Endothelial cell (in vitro differentiated cells): ENCODE data around the gene ADGRG1. TPM values are rescaled to one million over a fixed set of nuclear protein-coding genes. Genes with fewer than 3 reads are reported as not detected.
A peak's percentile ranks its signal among the peaks of the same experiment; 100 is the strongest.

ENCODE experiments used
- DNase-seq: peaks from one replicate; pipeline ENCODE4 v3.0.0; 2021; ENCODE audit warnings: low spot score
- H3K27ac Mint-ChIP-seq: one replicate; pipeline ENCODE4 v1.8.0; 2021; ENCODE audit warnings: mixed read lengths, inconsistent platforms; ENCODE audit not compliant: unreplicated experiment
- H3K27me3 Mint-ChIP-seq: one replicate; pipeline ENCODE4 v1.8.0; 2021; ENCODE audit warnings: mild to moderate bottlenecking, moderate library complexity, mixed read lengths, inconsistent platforms; ENCODE audit not compliant: unreplicated experiment
- H3K36me3 Mint-ChIP-seq: one replicate; pipeline ENCODE4 v1.8.0; 2021; ENCODE audit warnings: mild to moderate bottlenecking, low read depth, mixed read lengths, inconsistent platforms; ENCODE audit not compliant: unreplicated experiment
- H3K4me1 Mint-ChIP-seq: one replicate; pipeline ENCODE4 v1.8.0; 2021; ENCODE audit warnings: mild to moderate bottlenecking, mixed read lengths, inconsistent platforms; ENCODE audit not compliant: unreplicated experiment
- H3K4me3 Mint-ChIP-seq: one replicate; pipeline ENCODE4 v1.8.0; 2021; ENCODE audit warnings: mild to moderate bottlenecking, mixed read lengths, inconsistent platforms; ENCODE audit not compliant: unreplicated experiment
- H3K9me3 Mint-ChIP-seq: one replicate; pipeline ENCODE4 v1.8.0; 2021; ENCODE audit warnings: mixed read lengths, inconsistent platforms; ENCODE audit not compliant: unreplicated experiment
- total RNA-seq: library from RNA; stranded (reverse); fragmentation: NEBNext Ultra II Directional; extraction: Animal tissue kit (Norgen Biotek cat#: 25700); gene quantifications from one replicate; pipeline ENCODE4 v1.2.1, GENCODE V29; 2021; ENCODE audit not compliant: unreplicated experiment
- TF ChIP-seq, protein P1 (sequence below): fragments of 200-600 bp; sonication (generic); IDR thresholded peaks from one replicate; pipeline ENCODE4 v1.5.0; 2021; ENCODE audit warnings: antibody characterized with exemption; ENCODE audit not compliant: unreplicated experiment

ADGRG1 gene
- total RNA-seq, 1 donor from 2014 or later: 2.7 TPM

DNA sequence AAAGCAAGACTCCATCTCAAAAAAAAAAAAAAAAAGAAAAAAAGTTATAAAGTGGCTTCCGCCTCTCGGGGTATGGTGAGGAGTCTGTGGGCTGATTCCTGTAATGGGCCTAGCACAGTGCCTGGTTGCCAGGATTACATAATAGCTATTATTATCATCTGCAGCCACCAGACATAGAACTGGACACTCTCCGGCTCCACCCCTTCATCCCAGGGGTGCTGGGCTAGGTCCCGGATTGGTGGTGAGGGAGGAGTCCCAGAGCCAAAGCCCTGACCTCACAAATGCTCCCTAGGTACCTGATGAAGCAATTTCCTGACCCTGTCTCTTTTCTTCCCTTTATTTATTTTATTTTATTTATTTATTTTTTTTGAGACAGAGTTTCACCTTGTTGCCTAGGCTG is 11.6 kb upstream of the ADGRG1 start:
- Mint-ChIP-seq H3K4me1 (no peaks in the 10 kb centered on the region), H3K4me3 (no peak overlapping the region), H3K36me3 (no peaks in the 10 kb centered on the region), H3K27me3 (peaks cover 7% of the 10 kb centered on the region), H3K9me3 (no peaks in the 10 kb centered on the region), H3K27ac (no peak overlapping the region)
- DNase-seq: no peak
- TF ChIP-seq, protein P1, sequence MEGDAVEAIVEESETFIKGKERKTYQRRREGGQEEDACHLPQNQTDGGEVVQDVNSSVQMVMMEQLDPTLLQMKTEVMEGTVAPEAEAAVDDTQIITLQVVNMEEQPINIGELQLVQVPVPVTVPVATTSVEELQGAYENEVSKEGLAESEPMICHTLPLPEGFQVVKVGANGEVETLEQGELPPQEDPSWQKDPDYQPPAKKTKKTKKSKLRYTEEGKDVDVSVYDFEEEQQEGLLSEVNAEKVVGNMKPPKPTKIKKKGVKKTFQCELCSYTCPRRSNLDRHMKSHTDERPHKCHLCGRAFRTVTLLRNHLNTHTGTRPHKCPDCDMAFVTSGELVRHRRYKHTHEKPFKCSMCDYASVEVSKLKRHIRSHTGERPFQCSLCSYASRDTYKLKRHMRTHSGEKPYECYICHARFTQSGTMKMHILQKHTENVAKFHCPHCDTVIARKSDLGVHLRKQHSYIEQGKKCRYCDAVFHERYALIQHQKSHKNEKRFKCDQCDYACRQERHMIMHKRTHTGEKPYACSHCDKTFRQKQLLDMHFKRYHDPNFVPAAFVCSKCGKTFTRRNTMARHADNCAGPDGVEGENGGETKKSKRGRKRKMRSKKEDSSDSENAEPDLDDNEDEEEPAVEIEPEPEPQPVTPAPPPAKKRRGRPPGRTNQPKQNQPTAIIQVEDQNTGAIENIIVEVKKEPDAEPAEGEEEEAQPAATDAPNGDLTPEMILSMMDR: no peak

DNA sequence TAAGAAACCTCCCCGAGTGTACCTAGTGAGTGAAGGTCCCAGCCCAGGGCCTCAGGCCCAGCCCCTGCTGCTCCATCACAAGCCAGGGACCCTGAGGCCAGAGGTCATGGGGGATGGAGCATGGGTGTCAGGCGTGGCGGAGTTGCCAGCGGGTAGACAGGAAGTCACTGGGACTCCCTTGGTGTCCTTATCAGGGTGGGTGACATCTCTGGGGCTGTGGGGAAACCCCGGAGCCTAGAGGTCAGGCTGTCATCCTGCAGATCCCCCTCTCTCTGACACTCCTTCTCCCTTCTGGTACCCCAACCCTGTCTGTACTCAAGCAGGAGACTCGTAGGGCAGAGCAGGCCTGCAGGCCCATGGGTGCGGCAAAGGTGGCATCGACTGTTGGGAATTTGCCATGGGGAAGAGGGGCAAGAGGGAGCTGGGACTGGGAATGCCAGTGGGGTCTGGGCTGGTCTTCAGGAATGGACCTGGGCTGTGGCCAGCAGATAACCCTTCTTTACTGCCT is 10.8 kb upstream of the ADGRG1 start:
- H3K27me3 Mint-ChIP-seq: peaks cover 7% of the 10 kb centered on the region
- no peaks in the 10 kb centered on the region for H3K36me3 Mint-ChIP-seq
- no peak overlapping the region for H3K4me3 Mint-ChIP-seq
- H3K4me1 Mint-ChIP-seq: no peaks in the 10 kb centered on the region
- H3K9me3 Mint-ChIP-seq: no peaks in the 10 kb centered on the region
- no peak overlapping the region for H3K27ac Mint-ChIP-seq
- TF ChIP-seq, protein P1: no peak
- DNase-seq: no peak

DNA sequence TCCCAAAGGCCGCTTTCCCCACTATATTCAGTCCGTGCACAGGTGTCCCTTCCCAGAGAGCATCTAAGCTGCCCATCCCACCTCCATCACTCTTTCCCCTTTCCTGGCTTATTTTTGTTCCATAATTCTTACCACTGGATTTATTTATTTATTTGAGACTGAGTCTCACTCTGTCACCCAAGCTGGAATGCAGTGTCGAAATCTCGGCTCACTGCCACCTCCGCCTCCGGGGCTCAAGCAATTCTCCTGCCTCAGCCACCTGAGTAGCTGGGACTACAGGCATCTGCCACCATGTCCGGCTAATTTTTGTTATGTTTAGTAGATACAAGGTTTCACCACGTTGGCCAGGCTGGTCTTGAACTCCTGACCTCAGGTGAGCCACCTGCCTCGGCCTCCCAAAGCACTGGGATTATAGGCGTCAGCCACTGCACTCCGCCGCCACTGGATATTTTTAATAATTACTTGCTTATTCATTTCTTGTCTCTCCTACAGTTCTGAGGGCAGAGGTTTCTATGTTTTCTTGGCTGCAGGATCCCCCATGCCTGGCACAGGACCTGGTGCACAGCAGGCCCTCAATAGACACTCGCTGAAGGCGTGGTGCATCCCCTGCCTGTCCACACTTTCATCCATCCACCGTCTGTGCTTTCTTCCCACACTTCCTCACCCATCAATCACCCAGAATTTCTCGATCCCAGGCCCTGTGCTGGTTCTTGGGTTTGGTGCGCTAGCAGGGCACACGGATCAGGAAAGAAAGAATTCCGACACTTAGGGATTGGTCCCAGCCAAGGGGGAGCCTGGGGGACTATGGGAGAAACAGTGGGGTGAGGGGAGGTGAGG is 9.9 kb upstream of the ADGRG1 start:
- TF ChIP-seq, protein P1: no peak
- H3K36me3 Mint-ChIP-seq: no peaks in the 10 kb centered on the region
- peak overlapping the region; percentile 53 for H3K27ac Mint-ChIP-seq
- no peaks in the 10 kb centered on the region for H3K9me3 Mint-ChIP-seq
- DNase-seq: no peak
- H3K27me3 Mint-ChIP-seq: peaks cover 7% of the 10 kb centered on the region
- H3K4me1 Mint-ChIP-seq: no peaks in the 10 kb centered on the region
- H3K4me3 Mint-ChIP-seq: no peak overlapping the region

DNA sequence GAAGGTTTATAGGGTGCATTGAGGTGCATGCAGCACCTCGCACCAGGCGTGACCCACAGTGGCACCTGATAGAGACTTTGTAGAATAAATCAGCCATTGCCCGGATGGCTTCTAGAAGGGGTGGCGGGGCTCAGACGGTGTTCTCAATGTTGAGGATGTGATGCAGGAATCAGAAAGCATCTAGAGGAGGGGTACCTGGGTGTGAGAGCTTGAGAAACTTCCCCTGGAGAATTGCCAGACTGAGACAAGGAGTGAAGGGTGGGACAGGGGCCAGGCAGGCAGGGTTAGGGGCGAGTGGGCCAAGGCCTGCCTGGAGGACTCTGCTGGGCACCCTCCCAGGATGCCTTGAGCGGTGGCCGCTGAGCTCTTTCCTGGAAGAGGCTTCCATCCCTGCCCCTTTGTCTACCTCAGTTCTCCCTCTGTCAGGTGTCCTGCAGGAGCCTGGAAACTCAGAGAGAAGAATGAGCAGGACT is 9.3 kb upstream of the ADGRG1 start:
- DNase-seq: no peak
- no peaks in the 10 kb centered on the region for H3K36me3 Mint-ChIP-seq
- no peak overlapping the region for H3K4me3 Mint-ChIP-seq
- H3K27me3 Mint-ChIP-seq: peaks cover 6% of the 10 kb centered on the region
- TF ChIP-seq, protein P1: no peak
- peak overlapping the region; percentile 53 for H3K27ac Mint-ChIP-seq
- no peaks in the 10 kb centered on the region for H3K4me1 Mint-ChIP-seq
- no peaks in the 10 kb centered on the region for H3K9me3 Mint-ChIP-seq

DNA sequence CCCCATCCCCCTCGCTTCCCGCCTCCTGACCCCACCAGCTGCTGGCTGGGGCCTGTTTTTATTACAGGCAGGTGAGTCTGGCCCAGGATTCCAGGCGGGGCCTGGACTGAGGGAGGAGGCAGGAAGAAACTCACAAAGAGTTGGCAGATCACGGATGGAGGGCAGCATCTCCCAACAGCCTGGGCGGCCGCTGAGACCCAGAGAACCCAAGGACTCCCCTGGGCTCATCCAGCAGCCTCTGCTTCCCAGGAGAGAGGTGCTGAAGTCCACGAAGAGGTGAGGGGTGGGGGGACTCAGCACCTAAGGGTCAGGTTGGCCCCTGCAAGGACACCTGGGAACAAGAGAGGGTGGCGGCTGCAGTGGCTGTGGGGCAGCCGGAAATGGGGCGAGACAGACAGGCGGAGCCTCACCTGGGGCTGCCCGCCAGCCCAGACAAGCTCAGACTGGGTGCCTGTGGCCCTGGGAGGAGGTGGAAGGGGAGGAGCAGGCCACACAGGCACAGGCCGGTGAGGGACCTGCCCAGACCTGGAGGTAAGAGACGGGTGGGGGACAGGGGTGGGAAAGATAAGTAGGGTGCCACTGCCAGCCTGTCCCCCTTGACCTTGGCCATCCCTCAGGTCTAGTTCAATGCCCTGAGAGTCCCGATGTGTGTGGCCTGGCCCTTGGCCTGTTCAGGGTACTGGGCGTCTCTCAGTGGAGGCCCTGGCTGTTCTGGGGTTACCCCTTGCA is 8.7 kb upstream of the ADGRG1 start:
- Mint-ChIP-seq H3K9me3 (no peaks in the 10 kb centered on the region), H3K4me1 (no peaks in the 10 kb centered on the region), H3K27me3 (peaks cover 6% of the 10 kb centered on the region), H3K27ac (no peak overlapping the region), H3K36me3 (no peaks in the 10 kb centered on the region), H3K4me3 (no peak overlapping the region)
- TF ChIP-seq, protein P1: no peak
- DNase-seq: no peak
